ENCODE data around the gene BCOR.

The BCOR gene

DNA sequence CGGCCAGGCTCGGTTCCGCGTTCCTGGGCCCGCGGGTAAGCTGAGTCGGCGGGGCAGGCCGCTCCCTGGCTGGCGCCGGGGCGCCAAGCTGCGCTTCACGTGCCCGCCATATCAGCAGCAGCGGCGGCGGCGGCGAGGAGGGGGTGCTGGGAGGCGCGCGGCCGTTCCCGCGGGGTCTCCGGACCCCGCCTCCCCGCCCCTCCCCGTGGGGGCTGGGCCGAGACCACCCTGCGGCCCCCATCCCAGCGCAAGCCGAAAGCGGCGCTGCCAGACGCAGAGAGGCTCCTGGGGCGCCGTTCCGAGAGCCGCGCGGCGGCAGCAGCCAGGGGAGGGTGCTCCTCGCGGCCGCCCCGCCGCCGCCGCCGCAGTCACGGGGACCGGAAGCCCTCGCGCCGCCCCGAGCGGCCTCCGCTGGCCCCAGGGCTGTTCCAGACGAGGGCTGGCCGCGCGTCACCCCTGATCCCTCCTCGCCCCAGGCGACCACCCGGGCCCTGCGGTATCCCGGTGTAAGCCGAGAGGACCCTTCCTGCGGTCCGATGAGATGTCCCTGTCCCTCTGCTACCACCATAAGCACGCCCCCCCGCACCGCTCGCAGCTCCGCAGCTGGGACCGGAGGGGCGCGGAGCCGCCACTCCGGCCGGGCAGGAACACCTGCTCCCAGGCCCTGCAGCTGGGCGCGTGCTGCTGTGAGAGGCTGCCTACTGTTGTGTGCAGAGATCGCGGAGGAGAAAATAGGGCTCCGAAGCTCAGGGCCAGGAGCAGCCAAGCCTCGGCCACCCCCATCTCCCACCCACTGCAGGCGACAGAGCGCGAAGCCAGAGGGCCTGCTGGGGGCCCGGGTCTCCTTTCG lies 7.5 kb upstream of the BCOR start:
- Histone ChIP-seq H3K9me3 (replicated peaks in 1 of 11) (peaks cover 49 to 75% (median 69%) of the 10 kb centered on the region in 11 experiments), H3K4me2 (peak overlapping the region; percentile 82 to 95 (median 91)), H4K20me1 (peaks cover 5 to 91% (median 87%) of the 10 kb centered on the region in 11 experiments; a peak in 20 of 22 replicates), H3K27ac (peak overlapping the region; percentile 70 to 87 (median 78)), H3K36me3 (peaks cover 0 to 11% (median 0%) of the 10 kb centered on the region in 11 experiments; a peak in 4 of 22 replicates), H3K4me1 (peaks cover 61 to 90% (median 78%) of the 10 kb centered on the region in 10 experiments), H3K27me3 (peaks cover 7 to 30% (median 15%) of the 10 kb centered on the region in 11 experiments; a peak in 18 of 22 replicates), H3K4me3 (peak overlapping the region; percentile 53 to 69 (median 60)), H3K9ac (peak overlapping the region; percentile 76 to 84 (median 79))
- TF ChIP-seq Cebpa-rat (IDR thresholded peaks at IDR 0.05), result no peak

DNA sequence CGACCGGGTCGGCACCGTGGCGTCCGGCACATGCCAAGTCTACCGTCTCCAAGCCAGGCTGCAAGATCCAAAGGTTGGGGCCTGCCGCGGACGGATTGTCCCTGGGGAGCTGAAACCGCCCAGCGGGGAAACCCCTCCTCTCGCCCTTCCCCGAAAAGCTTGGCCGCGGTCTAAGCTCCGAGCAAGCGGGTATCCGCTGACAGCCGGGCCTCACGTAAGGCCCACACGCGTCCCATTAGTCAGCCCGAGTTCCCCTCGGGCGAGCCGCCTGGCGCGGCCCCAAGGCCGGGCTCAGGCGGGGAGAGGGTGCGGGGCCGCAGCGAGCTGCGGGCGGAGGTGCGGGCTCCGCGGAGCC lies 6.8 kb upstream of the BCOR start:
- Histone ChIP-seq H3K4me1 (peaks cover 67 to 90% (median 84%) of the 10 kb centered on the region in 10 experiments), H3K9ac (peak overlapping the region; percentile 76 to 84 (median 79)), H3K4me2 (peak overlapping the region; percentile 82 to 95 (median 91)), H4K20me1 (peaks cover 5 to 94% (median 88%) of the 10 kb centered on the region in 11 experiments; a peak in 20 of 22 replicates), H3K27ac (peak overlapping the region; percentile 70 to 87 (median 78); a peak in 21 of 22 replicates), H3K4me3 (peak overlapping the region; percentile 53 to 69 (median 60)), H3K27me3 (peaks cover 7 to 30% (median 15%) of the 10 kb centered on the region in 11 experiments; a peak in 18 of 22 replicates), H3K36me3 (peaks cover 0 to 11% (median 0%) of the 10 kb centered on the region in 11 experiments; a peak in 4 of 22 replicates), H3K9me3 (replicated peaks in 1 of 11) (peaks cover 49 to 76% (median 69%) of the 10 kb centered on the region in 11 experiments)
- TF ChIP-seq Cebpa-rat (IDR thresholded peaks at IDR 0.05), result no peak

DNA sequence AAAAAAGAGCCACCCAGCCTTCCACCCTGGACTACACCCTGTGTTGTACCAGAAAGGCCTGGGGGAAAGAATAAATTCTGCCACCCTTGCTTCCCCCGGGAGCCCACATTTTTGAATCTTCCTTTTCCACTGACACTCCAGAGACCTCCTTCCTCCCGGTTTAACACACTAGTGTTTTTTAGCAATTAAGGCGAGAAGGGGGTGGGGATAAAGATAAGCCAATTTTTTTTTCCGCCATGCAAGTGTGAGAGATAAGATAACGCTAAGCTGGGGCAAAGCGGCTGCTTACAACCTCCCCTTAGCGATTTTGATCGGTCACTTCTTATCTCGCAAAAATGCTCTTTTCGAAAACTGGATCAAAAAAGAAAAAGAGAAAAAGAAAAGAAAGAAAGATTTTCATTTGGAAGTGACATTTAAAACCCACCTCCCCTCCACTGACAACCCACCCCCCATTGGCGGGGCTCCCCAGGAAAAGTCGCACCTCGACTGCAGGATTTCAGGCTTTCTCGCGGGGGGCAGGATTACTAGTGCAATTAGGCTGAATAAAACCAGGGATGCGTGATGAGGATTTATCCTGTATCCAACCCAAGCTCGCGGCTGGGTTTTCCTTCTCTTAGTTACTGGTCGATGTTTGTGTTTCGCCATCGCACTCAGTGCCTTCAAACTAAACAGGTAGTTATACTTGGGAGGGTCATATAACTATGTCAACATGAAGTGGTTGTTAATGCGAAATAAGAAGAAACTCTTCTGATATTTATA lies 6.0 kb upstream of the BCOR start:
- H3K9me3 ChIP-seq (replicated peaks in 1 of 11), result peaks cover 49 to 69% (median 63%) of the 10 kb centered on the region in 11 experiments
- H3K9ac ChIP-seq, result peak overlapping the region in 6 of 11 experiments; percentile 78 to 84 (median 82); a peak in 5 of 22 replicates
- 0 out of 20 replicates have a peak overlapping the region, but pooled peaks of 1 of the 10 experiments have one; percentile 57 for H3K4me3 ChIP-seq
- peak overlapping the region; percentile 82 to 95 (median 91); a peak in 21 of 22 replicates for H3K4me2 ChIP-seq
- peaks cover 7 to 30% (median 15%) of the 10 kb centered on the region in 11 experiments; a peak in 18 of 22 replicates for H3K27me3 ChIP-seq
- peaks cover 0 to 11% (median 0%) of the 10 kb centered on the region in 11 experiments; a peak in 4 of 22 replicates for H3K36me3 ChIP-seq
- no peak overlapping the region; a peak in 1 of 22 replicates for H3K27ac ChIP-seq
- peaks cover 71 to 91% (median 87%) of the 10 kb centered on the region in 10 experiments for H3K4me1 ChIP-seq
- peaks cover 5 to 92% (median 82%) of the 10 kb centered on the region in 11 experiments; a peak in 20 of 22 replicates for H4K20me1 ChIP-seq
- TF ChIP-seq Cebpa-rat (IDR thresholded peaks at IDR 0.05), result no peak

DNA sequence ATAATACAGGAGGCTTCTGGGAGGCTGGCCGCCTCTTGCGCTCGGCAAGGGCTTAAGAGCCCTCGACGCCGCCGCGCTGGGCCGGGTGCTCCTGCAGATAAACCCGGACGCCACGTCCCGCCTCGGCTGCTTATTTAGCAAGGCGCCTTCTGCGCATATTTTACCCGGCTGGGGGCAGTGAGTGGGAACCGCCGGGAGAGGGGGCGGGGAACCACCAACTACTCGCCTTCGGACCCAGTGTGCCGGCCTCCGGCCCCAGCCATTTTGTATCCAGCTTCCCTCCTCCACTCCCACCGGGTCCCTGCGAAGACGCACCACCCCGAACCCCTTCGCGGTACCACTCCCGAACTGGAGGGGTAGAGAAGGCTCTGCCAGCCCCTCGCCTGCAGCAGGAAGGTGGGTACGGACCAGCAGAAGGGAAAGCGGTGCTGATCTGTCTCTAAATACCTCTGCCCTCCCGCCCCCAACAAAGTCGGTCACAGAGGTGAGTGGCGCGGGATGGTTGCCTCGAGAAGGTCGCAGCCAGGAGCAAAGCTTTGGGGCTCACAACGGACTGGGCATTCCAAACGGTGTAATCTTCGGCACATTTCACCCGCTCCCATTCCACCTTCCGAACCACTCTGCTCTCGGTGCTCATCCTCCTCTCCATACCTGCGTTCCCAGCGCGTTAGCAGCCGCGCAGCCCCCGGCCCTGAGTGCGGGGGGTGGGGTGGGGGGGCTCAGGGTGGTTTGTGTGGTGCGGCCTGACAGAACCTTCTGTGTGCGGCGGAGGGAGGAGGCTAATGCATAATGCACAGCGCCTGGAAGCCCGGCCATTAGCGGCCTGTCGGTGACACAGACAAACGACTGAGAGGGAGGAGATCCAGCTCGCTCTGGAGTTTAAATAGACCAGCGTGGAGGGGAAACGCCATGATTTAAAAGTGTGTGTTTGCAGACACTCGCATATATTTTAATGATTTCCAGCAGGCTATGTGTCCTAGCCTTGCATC lies 4.9 kb upstream of the BCOR start:
- Histone ChIP-seq H4K20me1 (peaks cover 5 to 86% (median 71%) of the 10 kb centered on the region in 11 experiments; a peak in 20 of 22 replicates), H3K27me3 (peaks cover 7 to 30% (median 15%) of the 10 kb centered on the region in 11 experiments; a peak in 18 of 22 replicates), H3K4me3 (no peak overlapping the region), H3K4me1 (peaks cover 61 to 86% (median 77%) of the 10 kb centered on the region in 10 experiments), H3K9ac (peak overlapping the region in 4 of 11 experiments; percentile 3 to 85 (median 24); a peak in 2 of 22 replicates), H3K9me3 (replicated peaks in 1 of 11) (peaks cover 45 to 64% (median 58%) of the 10 kb centered on the region in 11 experiments), H3K27ac (no peak overlapping the region), H3K4me2 (peak overlapping the region; percentile 82 to 95 (median 91)), H3K36me3 (peaks cover 0 to 11% (median 0%) of the 10 kb centered on the region in 11 experiments; a peak in 4 of 22 replicates)
- TF ChIP-seq Cebpa-rat (IDR thresholded peaks at IDR 0.05), result no peak

DNA sequence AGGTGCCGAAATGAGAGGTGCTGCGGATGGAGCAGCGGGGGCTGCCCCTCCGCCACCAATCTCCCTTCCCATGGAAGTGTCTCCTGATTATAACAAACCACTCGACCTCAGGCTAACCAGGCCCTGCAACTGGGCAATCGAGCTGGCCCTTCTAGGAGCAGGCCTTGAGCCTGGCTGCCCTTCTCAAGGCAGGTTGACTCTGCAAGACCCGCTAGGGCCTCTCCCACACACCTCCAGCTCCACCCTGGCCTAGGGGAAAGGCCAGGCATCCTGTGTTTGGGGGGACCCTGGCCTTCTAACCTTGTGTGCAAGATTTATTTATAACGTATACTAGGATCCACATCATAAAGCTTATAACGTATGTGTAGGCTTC lies 3.7 kb upstream of the BCOR start:
- Histone ChIP-seq H3K27ac (peak overlapping the region in 3 of 11 experiments; percentile 4 to 84 (median 66); a peak in 2 of 22 replicates), H3K4me3 (peak overlapping the region in 1 of 10 experiments; percentile 20; a peak in 2 of 20 replicates), H3K9ac (peak overlapping the region in 8 of 11 experiments; percentile 45 to 85 (median 64); a peak in 13 of 22 replicates)

DNA sequence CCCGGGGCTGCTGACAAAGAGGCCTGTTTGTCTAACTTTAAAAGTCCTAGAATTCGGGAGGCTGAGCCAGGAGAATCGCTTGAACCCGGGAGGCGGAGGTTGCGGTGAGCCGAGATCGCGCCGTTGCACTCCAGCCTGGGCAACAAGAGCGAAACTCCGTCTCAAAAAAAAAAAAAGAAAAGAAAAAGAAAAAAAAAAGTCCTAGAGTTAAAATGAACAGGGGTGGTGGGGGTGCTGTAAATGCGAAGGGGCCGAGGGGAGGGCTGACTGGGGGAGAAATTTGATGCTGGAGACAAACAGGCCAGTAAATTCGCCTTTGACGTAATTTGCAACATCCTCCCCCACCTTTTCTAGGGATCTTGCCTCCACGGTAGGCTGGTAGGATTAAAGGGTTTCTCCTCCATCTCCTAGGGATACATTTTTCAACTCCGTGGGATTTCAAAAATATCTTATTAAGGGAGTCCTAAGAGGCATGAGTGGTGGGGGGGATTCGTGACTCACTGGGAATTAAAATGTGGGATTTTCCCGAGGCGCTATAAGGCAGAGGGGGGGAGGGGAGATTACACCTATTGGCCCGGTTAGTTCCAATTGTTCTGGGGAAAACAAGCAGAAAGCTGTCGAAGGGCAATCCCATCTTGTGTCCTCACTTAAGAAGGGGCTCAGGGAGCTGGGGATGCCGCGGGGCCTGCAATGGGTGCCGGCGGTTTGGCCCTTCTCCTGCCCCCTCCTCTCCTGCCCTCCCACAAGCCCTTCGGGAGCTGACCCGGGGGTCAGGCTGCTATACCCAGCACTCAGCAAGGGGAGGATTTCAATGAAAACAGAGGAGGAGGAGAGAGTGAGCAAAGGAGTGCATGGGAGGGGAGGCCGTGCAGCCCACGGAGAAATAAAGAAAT lies 3.0 kb upstream of the BCOR start:
- peak overlapping the region in 10 of 11 experiments; percentile 11 to 88 (median 68); a peak in 18 of 22 replicates for H3K27ac ChIP-seq
- peak overlapping the region; percentile 31 to 85 (median 63); a peak in 20 of 22 replicates for H3K9ac ChIP-seq
- peaks cover 0 to 11% (median 0%) of the 10 kb centered on the region in 11 experiments; a peak in 4 of 22 replicates for H3K36me3 ChIP-seq
- TF ChIP-seq Cebpa-rat (IDR thresholded peaks at IDR 0.05), result no peak
- peaks cover 7 to 30% (median 15%) of the 10 kb centered on the region in 11 experiments; a peak in 18 of 22 replicates for H3K27me3 ChIP-seq
- peaks cover 49 to 74% (median 63%) of the 10 kb centered on the region in 10 experiments for H3K4me1 ChIP-seq
- H3K9me3 ChIP-seq (replicated peaks in 1 of 11), result peaks cover 37 to 60% (median 50%) of the 10 kb centered on the region in 11 experiments
- peak overlapping the region in 4 of 10 experiments; percentile 27 to 38 (median 32); a peak in 5 of 20 replicates for H3K4me3 ChIP-seq
- H4K20me1 ChIP-seq, result peaks cover 6 to 81% (median 62%) of the 10 kb centered on the region in 11 experiments; a peak in 20 of 22 replicates
- H3K4me2 ChIP-seq, result peak overlapping the region; percentile 77 to 95 (median 88)

More for the DNA sequence above, 3.7 kb upstream of the BCOR start:
- Histone ChIP-seq H3K9me3 (replicated peaks in 1 of 11) (peaks cover 35 to 57% (median 49%) of the 10 kb centered on the region in 11 experiments), H3K4me1 (peaks cover 49 to 75% (median 65%) of the 10 kb centered on the region in 10 experiments), H3K27me3 (peaks cover 7 to 30% (median 15%) of the 10 kb centered on the region in 11 experiments; a peak in 18 of 22 replicates), H3K4me2 (peak overlapping the region; percentile 77 to 95 (median 88)), H4K20me1 (peaks cover 5 to 76% (median 60%) of the 10 kb centered on the region in 11 experiments; a peak in 20 of 22 replicates), H3K36me3 (peaks cover 0 to 11% (median 0%) of the 10 kb centered on the region in 11 experiments; a peak in 4 of 22 replicates)
- no peak for TF ChIP-seq Cebpa-rat (IDR thresholded peaks at IDR 0.05)

Data from BLaER1 treated with 17β-estradiol and CSF1 and Interleukin-3, amounts not matched to agents 10 nM and 100 nM (cell line).